GM12864 (cell line): ENCODE measurements around the gene HS1BP3.
A peak's percentile ranks its signal among the peaks of the same experiment; 100 is the strongest.

Source experiments
- DNase-seq: peaks from one replicate; pipeline ENCODE4 v3.0.0-alpha.2; 2011; ENCODE audit warnings: low read depth
- H3K4me3 ChIP-seq: 2 replicates; pipeline ENCODE4 v1.5.1; 2011; ENCODE audit warnings: mild to moderate bottlenecking, low read depth, low read length, control low read depth
- CTCF ChIP-seq: IDR thresholded peaks from 2 replicates; pipeline ENCODE4 v1.5.1; 2011; ENCODE audit warnings: low read depth, mild to moderate bottlenecking, moderate library complexity, low read length, control low read depth, inconsistent platforms; ENCODE audit errors: missing control alignments

Gene HS1BP3

DNA sequence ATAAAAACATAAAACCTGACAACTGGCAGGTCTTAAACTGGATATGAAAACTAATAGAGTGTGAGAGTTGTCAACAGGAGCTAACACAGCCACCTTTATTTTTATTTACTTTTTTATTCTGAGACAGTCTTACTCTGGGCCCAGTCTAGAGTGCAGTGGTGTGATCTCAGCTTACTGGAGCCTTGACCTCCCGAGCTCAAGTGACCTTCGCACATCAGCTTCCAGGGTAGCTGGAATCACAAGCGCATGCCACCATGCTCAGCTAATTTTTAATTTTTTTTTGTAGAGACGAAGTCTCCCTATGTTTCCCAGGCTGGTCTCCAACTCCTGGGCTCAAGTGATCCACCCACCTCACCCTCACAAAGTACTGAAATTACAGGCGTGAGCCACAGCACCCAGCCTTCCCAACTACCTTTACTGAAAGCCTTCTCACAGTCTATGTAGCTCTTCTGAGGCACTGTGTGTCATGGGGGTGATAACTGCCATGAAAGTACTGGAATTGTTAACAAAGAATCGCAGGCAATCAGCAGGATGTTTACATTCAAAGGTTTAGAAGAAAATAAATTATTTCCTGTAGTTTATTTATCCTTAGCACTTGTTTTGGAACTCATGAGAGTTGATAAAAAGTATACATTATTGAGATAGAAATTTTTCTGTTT, 40.3 kb upstream of the HS1BP3 start:
- TF ChIP-seq CTCF, result no peak
- no peak overlapping the region for H3K4me3 ChIP-seq
- no peak for DNase-seq

GRCh38 chr2:20689428-20690264, 38.7 kb upstream of the HS1BP3 start:
- H3K4me3 ChIP-seq, result no peak overlapping the region

GRCh38 chr2:20687260-20687832, 36.4 kb upstream of the HS1BP3 start:
- no peak for TF ChIP-seq CTCF
- no peak for DNase-seq

More at GRCh38 chr2:20689428-20690264, 38.7 kb upstream of the HS1BP3 start:
- no peak for TF ChIP-seq CTCF
- DNase-seq, result no peak

DNA sequence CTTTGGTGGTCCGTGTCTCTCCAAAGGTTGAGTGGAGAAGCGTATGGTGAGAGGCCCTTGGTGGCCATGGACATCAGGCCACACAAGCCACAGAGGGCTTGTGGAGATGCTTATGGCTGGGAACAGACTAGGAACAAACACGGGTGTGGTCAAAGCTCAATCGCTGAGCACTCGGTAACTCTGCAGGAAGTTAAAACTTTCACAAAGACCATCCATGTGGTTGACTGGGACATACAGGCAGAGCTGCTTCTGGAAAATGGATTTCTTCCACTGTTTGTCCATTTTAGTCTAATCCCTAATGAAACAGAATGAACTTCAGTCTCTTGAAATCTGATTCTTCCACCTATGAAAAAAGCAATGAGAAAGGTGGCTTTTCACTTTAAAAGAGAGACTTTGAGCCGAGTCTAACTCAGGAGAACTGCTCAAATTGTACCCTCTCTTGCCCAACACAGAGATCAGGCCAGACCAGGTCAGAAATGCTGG, 33.7 kb upstream of the HS1BP3 start:
- DNase-seq, result no peak
- no peak overlapping the region for H3K4me3 ChIP-seq

More at GRCh38 chr2:20687260-20687832, 36.4 kb upstream of the HS1BP3 start:
- no peak overlapping the region for H3K4me3 ChIP-seq

DNA sequence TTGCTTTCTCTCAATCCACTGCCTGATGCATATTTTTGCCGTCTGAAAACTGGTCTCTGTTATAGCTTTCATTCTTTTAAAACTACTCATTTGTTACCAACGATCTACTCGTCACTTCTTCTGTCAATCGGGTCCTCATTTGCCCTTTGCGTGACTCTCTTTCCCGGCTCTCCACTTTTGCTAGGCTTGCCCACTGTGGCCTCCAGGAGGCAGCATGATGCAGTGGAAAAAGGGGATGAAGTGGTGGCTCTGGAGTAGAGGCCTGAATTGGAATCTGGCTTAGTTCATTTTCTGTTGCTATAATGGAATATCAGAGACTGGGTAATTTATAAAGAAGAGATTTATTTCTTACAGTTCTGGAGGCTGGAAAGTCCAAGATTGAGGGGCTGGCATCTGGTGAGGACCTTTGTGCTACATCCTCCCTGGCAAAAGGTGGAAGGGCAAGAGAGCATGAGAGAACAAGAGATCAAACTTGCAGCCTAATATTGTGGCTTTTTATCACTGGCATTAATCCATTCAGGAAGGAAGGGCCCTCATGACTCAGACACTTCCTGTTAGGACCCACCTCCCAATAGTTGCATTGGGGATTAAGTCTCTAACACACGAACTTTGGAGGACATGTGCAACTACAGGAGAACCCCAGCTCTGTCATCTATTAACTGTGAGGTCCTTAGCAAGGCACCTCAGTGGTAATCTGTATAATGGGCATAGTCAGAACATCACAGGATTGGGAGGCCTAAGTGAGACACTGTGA, 31.4 kb upstream of the HS1BP3 start:
- TF ChIP-seq CTCF, result peak; percentile 36
- no peak overlapping the region for H3K4me3 ChIP-seq
- DNase-seq, result no peak

More for the DNA sequence above, 33.7 kb upstream of the HS1BP3 start:
- TF ChIP-seq CTCF, result no peak

DNA sequence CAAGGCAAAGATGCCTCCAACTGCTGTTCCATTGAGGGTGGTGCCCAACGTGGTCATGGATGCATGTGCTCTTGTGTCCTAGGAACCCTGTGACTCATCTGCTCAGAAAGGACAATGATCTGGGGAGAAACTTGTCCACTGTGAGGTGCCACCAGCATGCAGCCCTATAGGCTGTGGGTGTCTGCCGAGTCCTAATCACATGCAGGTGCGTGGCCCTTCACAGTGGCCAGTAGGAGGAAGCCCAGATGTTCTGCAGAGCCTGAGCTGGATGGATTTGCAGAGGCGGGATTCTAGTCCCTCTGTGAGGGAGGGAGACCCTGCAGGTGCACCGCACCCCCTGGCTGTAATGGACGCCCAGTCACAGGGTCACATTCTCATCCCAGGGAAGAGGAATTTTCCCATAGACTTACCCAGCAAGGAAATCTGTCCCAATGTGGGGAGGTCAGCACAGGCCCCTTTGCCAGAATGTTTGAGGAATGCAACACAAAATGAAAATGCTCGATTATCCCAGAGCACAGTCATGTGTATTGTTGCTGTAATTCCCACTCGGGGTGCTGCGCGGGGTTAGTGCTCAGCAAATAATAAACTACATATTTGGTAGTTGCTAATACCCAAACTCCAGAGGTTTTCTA, 30.0 kb upstream of the HS1BP3 start:
- no peak for DNase-seq
- no peak for TF ChIP-seq CTCF

More for the DNA sequence above, 30.0 kb upstream of the HS1BP3 start:
- H3K4me3 ChIP-seq, result no peak overlapping the region
